GM21381 (cell line): ENCODE data around the gene COBL.

Experiments used
- ATAC-seq: cut with Tn5 transposase; IDR thresholded peaks from one replicate; pipeline ENCODE4 v1.9.1; 2021; ENCODE audit warnings: mild to moderate bottlenecking, moderate library complexity; ENCODE audit not compliant: unreplicated experiment

Gene COBL

GRCh38 chr7:51278797-51279196 lies 37.8 kb downstream of the COBL start:
- ATAC-seq, result no peak

- ATAC-seq, result no peak
Measured at GRCh38 chr7:51276967-51277366, 39.6 kb downstream of the COBL start.

- no peak for ATAC-seq
Measured at GRCh38 chr7:51276091-51276605, 40.5 kb downstream of the COBL start.

GRCh38 chr7:51275532-51275931 lies 41.1 kb downstream of the COBL start:
- no peak for ATAC-seq

GRCh38 chr7:51274955-51275354 lies 41.7 kb downstream of the COBL start:
- no peak for ATAC-seq

GRCh38 chr7:51274001-51274400 lies 42.6 kb downstream of the COBL start:
- ATAC-seq, result no peak

- no peak for ATAC-seq
Measured at GRCh38 chr7:51273360-51273759, 43.2 kb downstream of the COBL start.

GRCh38 chr7:51270965-51271364 lies 45.6 kb downstream of the COBL start:
- no peak for ATAC-seq

GRCh38 chr7:51269911-51270310 lies 46.7 kb downstream of the COBL start:
- no peak for ATAC-seq

GRCh38 chr7:51269321-51269720 lies 47.3 kb downstream of the COBL start:
- ATAC-seq, result no peak

- no peak for ATAC-seq
Measured at GRCh38 chr7:51268859-51269258, 47.8 kb downstream of the COBL start.

- ATAC-seq, result no peak
Measured at GRCh38 chr7:51267169-51267568, 49.4 kb downstream of the COBL start.

- no peak for ATAC-seq
Measured at GRCh38 chr7:51265066-51265907, 51.3 kb downstream of the COBL start.

GRCh38 chr7:51263631-51264484 lies 52.8 kb downstream of the COBL start:
- no peak for ATAC-seq

- no peak for ATAC-seq
Measured at GRCh38 chr7:51262796-51263531, 53.6 kb downstream of the COBL start.

- ATAC-seq, result no peak
Measured at GRCh38 chr7:51261950-51262795, 54.4 kb downstream of the COBL start.

- ATAC-seq, result no peak
Measured at GRCh38 chr7:51261117-51261835, 55.3 kb downstream of the COBL start.

- ATAC-seq, result no peak
Measured at GRCh38 chr7:51260516-51260915, 56.1 kb downstream of the COBL start.

- no peak for ATAC-seq
Measured at GRCh38 chr7:51259766-51260165, 56.8 kb downstream of the COBL start.

GRCh38 chr7:51256916-51257315 lies 59.7 kb downstream of the COBL start:
- no peak for ATAC-seq
